H9 (cell line): ENCODE measurements around the gene ROCK1. TPM values are rescaled to one million over a fixed set of nuclear protein-coding genes. Genes with fewer than 3 reads are reported as not detected.

Experiments used
- DNase-seq: peaks from one replicate; pipeline ENCODE4 v3.0.0-alpha.2; 2017
- H2AFZ ChIP-seq: one replicate; pipeline ENCODE4 v1.6.1; 2013; ENCODE audit warnings: mild to moderate bottlenecking, low read length, control low read depth, moderate library complexity
- H2AK5ac ChIP-seq: 2 replicates; pipeline ENCODE4 v1.6.1; 2013; ENCODE audit warnings: low read length, control low read depth, mixed read lengths; ENCODE audit not compliant: insufficient read length
- H2BK120ac ChIP-seq: one replicate; pipeline ENCODE4 v1.6.1; 2013; ENCODE audit warnings: low read depth, mild to moderate bottlenecking, low read length, control low read depth, inconsistent platforms; ENCODE audit not compliant: poor library complexity, severe bottlenecking
- H2BK12ac ChIP-seq: 2 replicates; pipeline ENCODE4 v1.6.1; 2013; ENCODE audit warnings: low read length, control low read depth, mixed read lengths, low read depth; ENCODE audit not compliant: insufficient read length
- H2BK15ac ChIP-seq: 2 replicates; pipeline ENCODE4 v1.6.1; 2013; ENCODE audit warnings: low read depth, low read length, control low read depth
- H2BK20ac ChIP-seq: one replicate; pipeline ENCODE4 v1.6.1; 2013; ENCODE audit warnings: low read depth, mild to moderate bottlenecking, low read length, control low read depth, inconsistent platforms; ENCODE audit not compliant: poor library complexity, severe bottlenecking
- H2BK5ac ChIP-seq: 2 replicates; pipeline ENCODE4 v1.6.1; 2013; ENCODE audit warnings: low read length, control low read depth, mixed read lengths; ENCODE audit not compliant: insufficient read length
- H3K14ac ChIP-seq: 2 replicates; pipeline ENCODE4 v1.6.1; 2013; ENCODE audit warnings: low read length, control low read depth; ENCODE audit not compliant: insufficient read depth
- H3K18ac ChIP-seq: 2 replicates; pipeline ENCODE4 v1.6.1; 2013; ENCODE audit warnings: low read depth, mild to moderate bottlenecking, mixed read lengths, low read length, control low read depth; ENCODE audit not compliant: insufficient read length
- H3K23ac ChIP-seq: 2 replicates; pipeline ENCODE4 v1.6.1; 2013; ENCODE audit warnings: low read length, control low read depth, mixed read lengths, low read depth; ENCODE audit not compliant: insufficient read length
- H3K23me2 ChIP-seq: 2 replicates; pipeline ENCODE4 v1.6.1; 2013; ENCODE audit warnings: low read depth, mild to moderate bottlenecking, mixed read lengths, low read length, control low read depth; ENCODE audit not compliant: insufficient read length, poor library complexity, severe bottlenecking
- H3K27ac ChIP-seq: 2 replicates; pipeline ENCODE4 v1.5.1; 2013; ENCODE audit warnings: low read length, control low read depth, mixed read lengths, low read depth; ENCODE audit not compliant: insufficient read length
- H3K27me3 ChIP-seq: 2 replicates; pipeline ENCODE4 v1.6.1; 2013; ENCODE audit warnings: low read length, control low read depth, inconsistent platforms; ENCODE audit not compliant: insufficient read depth
- H3K4ac ChIP-seq: 2 replicates; pipeline ENCODE4 v1.6.1; 2013; ENCODE audit warnings: low read depth, mild to moderate bottlenecking, control low read depth, inconsistent platforms, low read length, moderate library complexity
- H3K4me1 ChIP-seq: 2 replicates; pipeline ENCODE4 v1.6.1; 2013; ENCODE audit warnings: low read length, control low read depth, inconsistent platforms; ENCODE audit not compliant: insufficient read depth
- H3K4me2 ChIP-seq: 2 replicates; pipeline ENCODE4 v1.6.1; 2013; ENCODE audit warnings: low read length, control low read depth, mixed read lengths; ENCODE audit not compliant: insufficient read length, insufficient read depth
- H3K56ac ChIP-seq: 2 replicates; pipeline ENCODE4 v1.6.1; 2013; ENCODE audit warnings: low read depth, mild to moderate bottlenecking, mixed read lengths, low read length, control low read depth; ENCODE audit not compliant: insufficient read length
- H3K79me1 ChIP-seq: 2 replicates; pipeline ENCODE4 v1.6.1; 2013; ENCODE audit warnings: low read depth, mild to moderate bottlenecking, moderate library complexity, low read length, control low read depth, inconsistent platforms; ENCODE audit not compliant: insufficient read depth, poor library complexity, severe bottlenecking
- H3K79me2 ChIP-seq: 2 replicates; pipeline ENCODE4 v1.6.1; 2013; ENCODE audit warnings: low read length, control low read depth, inconsistent platforms; ENCODE audit not compliant: insufficient read depth
- H3K9ac ChIP-seq: 2 replicates; pipeline ENCODE4 v1.6.1; 2013; ENCODE audit warnings: low read length, control low read depth, mixed read lengths; ENCODE audit not compliant: insufficient read length; ENCODE audit errors: extremely low read depth
- H3K9me3 ChIP-seq: one replicate; pipeline ENCODE4 v1.6.1; 2013; ENCODE audit warnings: low read depth, low read length, inconsistent platforms; ENCODE audit not compliant: control insufficient read depth
- H3T11ph ChIP-seq: one replicate; pipeline ENCODE4 v1.6.1; 2013; ENCODE audit warnings: mild to moderate bottlenecking, low read length, control low read depth, inconsistent platforms
- H4K20me1 ChIP-seq: one replicate; pipeline ENCODE4 v1.6.1; 2013; ENCODE audit not compliant: control insufficient read depth, insufficient read length, insufficient read depth
- H4K5ac ChIP-seq: 2 replicates; pipeline ENCODE4 v1.6.1; 2013; ENCODE audit warnings: low read depth, mild to moderate bottlenecking, mixed read lengths, low read length, control low read depth; ENCODE audit not compliant: insufficient read length
- H4K8ac ChIP-seq: replicated peaks from 2 replicates; pipeline ENCODE4 v1.6.1; 2013; ENCODE audit warnings: low read length, control low read depth, mixed read lengths, low read depth; ENCODE audit not compliant: insufficient read length
- H4K91ac ChIP-seq: 2 replicates; pipeline ENCODE4 v1.6.1; 2013; ENCODE audit warnings: low read depth, mild to moderate bottlenecking, moderate library complexity, mixed read lengths, low read length, control low read depth; ENCODE audit not compliant: insufficient read length
- H3K27ac Mint-ChIP-seq, 3 experiments: 2 replicates in 2 of 3; 3 replicates in 1 of 3; pipeline ENCODE4 v1.8.0; 2020 to 2021; ENCODE audit warnings: mixed read lengths in 3 of 3, mild to moderate bottlenecking in 1 of 3, moderate library complexity in 1 of 3
- H3K27me3 Mint-ChIP-seq: 2 replicates; pipeline ENCODE4 v1.8.0; 2021; ENCODE audit warnings: low read depth, mild to moderate bottlenecking, moderate library complexity, mixed read lengths
- H3K36me3 Mint-ChIP-seq, 3 experiments: 2 replicates in 2 of 3; 3 replicates in 1 of 3; pipeline ENCODE4 v1.8.0; 2020 to 2021; ENCODE audit warnings: low read depth in 3 of 3, mixed read lengths in 3 of 3; ENCODE audit not compliant: insufficient read depth in 1 of 3
- H3K4me1 Mint-ChIP-seq, 2 experiments: 2 replicates each; pipeline ENCODE4 v1.8.0; 2020; ENCODE audit warnings: mixed read lengths in 2 of 2
- H3K4me3 Mint-ChIP-seq, 2 experiments: 2 replicates in 1 of 2; 3 replicates in 1 of 2; pipeline ENCODE4 v1.8.0; 2020 to 2021; ENCODE audit warnings: mild to moderate bottlenecking in 2 of 2, mixed read lengths in 2 of 2, moderate library complexity in 1 of 2
- H3K9me3 Mint-ChIP-seq, 2 experiments: 2 replicates in 1 of 2; 3 replicates in 1 of 2; pipeline ENCODE4 v1.8.0; 2020; ENCODE audit warnings: mild to moderate bottlenecking in 2 of 2, mixed read lengths in 2 of 2, moderate library complexity in 1 of 2
- CTCF ChIP-seq: fragments of 200-600 bp; sonication (generic); conservative IDR thresholded peaks from 3 replicates; pipeline ENCODE4 v1.8.0; 2021; ENCODE audit warnings: antibody characterized with exemption, mild to moderate bottlenecking
- WGBS: extraction: QIAGEN DNeasy Blood & Tissue Kit; methylation state at CpG from one replicate; pipeline ENCODE4 v1.1.7; 2013; ENCODE audit warnings: missing lambda C conversion rate, low lambda C conversion rate, mixed read lengths; ENCODE audit not compliant: insufficient read length; ENCODE audit errors: extremely low coverage; 5-methylcytosine and 5-hydroxymethylcytosine counted together
- total RNA-seq: library from RNA; stranded (reverse); gene quantifications from 2 replicates; pipeline ENCODE4 v1.2.1, GENCODE V29; 2021

The ROCK1 gene
- total RNA-seq, 1 experiment from 2014 or later = 38.2 TPM

GRCh38 chr18:21131698-21132227, 20.1 kb upstream of the ROCK1 start:
- Histone ChIP-seq H3K4me2 (no peak overlapping the region), H3K23me2 (no peaks in the 10 kb centered on the region), H3K23ac (no peak overlapping the region), H3K79me1 (no peaks in the 10 kb centered on the region), H3K4ac (no peak overlapping the region), H4K20me1 (no peaks in the 10 kb centered on the region), H4K5ac (no peak overlapping the region), H2BK15ac (no peak overlapping the region), H2BK120ac (no peak overlapping the region), H3K4me1 (no peaks in the 10 kb centered on the region), H3T11ph (no peak overlapping the region), H2BK20ac (no peak overlapping the region), H2BK5ac (no peak overlapping the region), H3K79me2 (no peaks in the 10 kb centered on the region), H3K14ac (no peak overlapping the region), H3K9ac (no peak overlapping the region), H3K27me3 (no peaks in the 10 kb centered on the region), H3K27ac (no peak overlapping the region), H3K56ac (no peak overlapping the region), H4K91ac (no peak overlapping the region), H2AFZ (no peak overlapping the region), H3K9me3 (no peaks in the 10 kb centered on the region), H2AK5ac (no peak overlapping the region), H3K18ac (no peak overlapping the region), H4K8ac (no peak overlapping the region), H2BK12ac (no peak overlapping the region)
- H3K4me3 Mint-ChIP-seq = no peak overlapping the region
- no peaks in the 10 kb centered on the region; a peak in 1 of 7 replicates for H3K36me3 Mint-ChIP-seq
- no peaks in the 10 kb centered on the region for H3K27me3 Mint-ChIP-seq
- peaks cover 2 to 7% of the 10 kb centered on the region in 2 experiments; a peak in 3 of 5 replicates for H3K9me3 Mint-ChIP-seq
- H3K4me1 Mint-ChIP-seq = no peaks in the 10 kb centered on the region
- no peak for DNase-seq
- no peak for TF ChIP-seq CTCF
- no CpG with 5 or more reads among the region's 10 CpGs for WGBS
- no peak overlapping the region for H3K27ac Mint-ChIP-seq
